ENCODE data around the gene DUOXA2.
A peak's percentile ranks its signal among the peaks of the same experiment; 100 is the strongest.

GRCh38 chr15:45155739-45156138 lies 41.6 kb downstream of the DUOXA2 start:
- peak in 1 of 4 donors; percentile 17 for TF ChIP-seq POLR2A (IDR thresholded peaks at IDR 0.05)
- TF ChIP-seq, protein P1, sequence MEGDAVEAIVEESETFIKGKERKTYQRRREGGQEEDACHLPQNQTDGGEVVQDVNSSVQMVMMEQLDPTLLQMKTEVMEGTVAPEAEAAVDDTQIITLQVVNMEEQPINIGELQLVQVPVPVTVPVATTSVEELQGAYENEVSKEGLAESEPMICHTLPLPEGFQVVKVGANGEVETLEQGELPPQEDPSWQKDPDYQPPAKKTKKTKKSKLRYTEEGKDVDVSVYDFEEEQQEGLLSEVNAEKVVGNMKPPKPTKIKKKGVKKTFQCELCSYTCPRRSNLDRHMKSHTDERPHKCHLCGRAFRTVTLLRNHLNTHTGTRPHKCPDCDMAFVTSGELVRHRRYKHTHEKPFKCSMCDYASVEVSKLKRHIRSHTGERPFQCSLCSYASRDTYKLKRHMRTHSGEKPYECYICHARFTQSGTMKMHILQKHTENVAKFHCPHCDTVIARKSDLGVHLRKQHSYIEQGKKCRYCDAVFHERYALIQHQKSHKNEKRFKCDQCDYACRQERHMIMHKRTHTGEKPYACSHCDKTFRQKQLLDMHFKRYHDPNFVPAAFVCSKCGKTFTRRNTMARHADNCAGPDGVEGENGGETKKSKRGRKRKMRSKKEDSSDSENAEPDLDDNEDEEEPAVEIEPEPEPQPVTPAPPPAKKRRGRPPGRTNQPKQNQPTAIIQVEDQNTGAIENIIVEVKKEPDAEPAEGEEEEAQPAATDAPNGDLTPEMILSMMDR (IDR thresholded peaks at IDR 0.05): no peak
- no peak for TF ChIP-seq EP300 (IDR thresholded peaks at IDR 0.05)
- no peak for TF ChIP-seq POLR2AphosphoS5 (IDR thresholded peaks at IDR 0.05)

Data from upper lobe of left lung (tissue), 4 donors.